GM19452 (cell line): ENCODE results near the gene ZNF302.

ENCODE experiments used
- ATAC-seq: cut with Tn5 transposase; IDR thresholded peaks from one replicate; pipeline ENCODE4 v1.9.1; 2021; ENCODE audit not compliant: unreplicated experiment

ZNF302 gene

GRCh38 chr19:34731019-34731829 lies 53.7 kb downstream of the ZNF302 start:
- no peak for ATAC-seq

- ATAC-seq, result no peak
Measured at GRCh38 chr19:34731964-34732363, 54.5 kb downstream of the ZNF302 start.

- ATAC-seq, result no peak
Measured at GRCh38 chr19:34732612-34733211, 55.2 kb downstream of the ZNF302 start.

- peak; percentile 22 for ATAC-seq
Measured at GRCh38 chr19:34733266-34733745, 55.8 kb downstream of the ZNF302 start.

GRCh38 chr19:34733746-34734536 lies 56.5 kb downstream of the ZNF302 start, which contains the start of gene ZNF181:
ZNF181 (plus strand) TSS chr19:34734243; CDS start chr19:34735038, 795 bp downstream.
- ATAC-seq, result peak; percentile 77

- no peak for ATAC-seq
Measured at GRCh38 chr19:34734537-34735103, 57.1 kb downstream of the ZNF302 start.
